ENCODE measurements around the gene RABL6.
A peak's percentile ranks its signal among the peaks of the same experiment; 100 is the strongest.
"Not testable (repeated sequence)": the region's sequence is repeated elsewhere in the genome, so short reads cannot be mapped to it uniquely, and the experiment has no call there.

RABL6 gene

GRCh38 chr9:136796775-136797347, 10.9 kb upstream of the RABL6 start:
- DNase-seq, result not testable (repeated sequence)

- DNase-seq, result no peak
These were observed 9.1 kb upstream of the RABL6 start for GRCh38 chr9:136798708-136799078.

DNA sequence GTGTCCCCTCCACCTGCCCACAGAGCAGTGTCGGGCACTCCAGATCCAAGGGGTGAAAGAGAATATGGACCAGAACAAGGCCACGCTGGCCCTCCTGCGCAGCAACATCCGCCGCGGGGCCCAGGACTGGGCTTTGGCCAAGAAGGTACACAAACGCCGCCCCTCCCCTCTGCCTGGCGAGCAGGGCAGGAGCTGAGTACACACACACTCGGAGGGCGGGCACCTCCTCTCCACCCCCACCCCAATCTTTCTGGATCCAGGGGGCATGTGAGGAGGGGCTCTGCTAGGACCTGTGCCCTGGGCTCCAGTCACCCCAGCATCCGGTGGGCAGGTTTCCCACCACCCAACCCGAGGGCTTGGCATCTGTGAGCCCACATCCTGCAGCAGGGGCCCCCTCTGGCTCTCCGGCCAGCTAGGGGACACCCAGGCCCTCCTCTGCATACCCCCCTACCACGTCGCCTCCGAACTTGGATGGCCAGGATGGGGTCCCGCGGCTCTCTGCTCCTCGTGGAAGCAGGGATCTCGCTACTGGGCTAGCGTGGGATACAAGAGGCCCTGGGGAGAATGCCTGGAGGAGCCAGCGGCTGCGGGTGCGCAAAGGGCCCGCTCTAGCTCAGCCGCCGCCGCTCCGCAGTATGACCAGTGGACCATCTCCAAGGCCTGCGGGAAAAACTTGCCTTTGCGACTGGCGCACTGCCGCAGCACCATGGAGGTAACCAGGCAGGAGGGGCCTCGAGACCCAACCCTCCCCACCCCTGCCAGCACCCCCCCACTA, 8.5 kb upstream of the RABL6 start:
- no peak for DNase-seq

GRCh38 chr9:136799854-136800657, 7.7 kb upstream of the RABL6 start:
- peak; percentile 88 for DNase-seq

- no peak for DNase-seq
These were observed 5.4 kb upstream of the RABL6 start for GRCh38 chr9:136802321-136802720.

DNA sequence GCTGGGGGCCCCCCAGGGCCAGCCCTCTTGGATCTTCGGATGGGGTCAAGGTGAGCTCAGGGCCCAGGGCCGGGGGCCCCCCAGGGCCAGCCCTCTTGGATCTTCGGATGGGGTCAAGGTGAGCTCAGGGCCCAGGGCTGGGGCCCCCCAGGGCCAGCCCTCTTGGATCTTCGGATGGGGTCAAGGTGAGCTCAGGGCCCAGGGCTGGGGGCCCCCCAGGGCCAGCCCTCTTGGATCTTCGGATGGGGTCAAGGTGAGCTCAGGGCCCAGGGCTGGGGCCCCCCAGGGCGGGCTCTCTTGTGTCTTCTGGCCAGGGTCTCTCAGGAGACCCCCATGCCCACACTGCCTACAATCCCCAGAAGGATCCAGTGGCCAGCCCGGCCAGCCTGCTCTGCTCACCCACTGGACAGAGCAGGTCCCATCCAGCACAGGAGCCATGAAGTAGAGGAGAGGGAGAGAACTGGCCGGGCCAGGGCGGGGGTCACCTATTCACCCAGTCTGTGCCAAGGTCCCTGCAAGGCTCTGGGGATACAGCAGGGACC, 4.7 kb upstream of the RABL6 start:
- DNase-seq, result not testable (repeated sequence)

DNA sequence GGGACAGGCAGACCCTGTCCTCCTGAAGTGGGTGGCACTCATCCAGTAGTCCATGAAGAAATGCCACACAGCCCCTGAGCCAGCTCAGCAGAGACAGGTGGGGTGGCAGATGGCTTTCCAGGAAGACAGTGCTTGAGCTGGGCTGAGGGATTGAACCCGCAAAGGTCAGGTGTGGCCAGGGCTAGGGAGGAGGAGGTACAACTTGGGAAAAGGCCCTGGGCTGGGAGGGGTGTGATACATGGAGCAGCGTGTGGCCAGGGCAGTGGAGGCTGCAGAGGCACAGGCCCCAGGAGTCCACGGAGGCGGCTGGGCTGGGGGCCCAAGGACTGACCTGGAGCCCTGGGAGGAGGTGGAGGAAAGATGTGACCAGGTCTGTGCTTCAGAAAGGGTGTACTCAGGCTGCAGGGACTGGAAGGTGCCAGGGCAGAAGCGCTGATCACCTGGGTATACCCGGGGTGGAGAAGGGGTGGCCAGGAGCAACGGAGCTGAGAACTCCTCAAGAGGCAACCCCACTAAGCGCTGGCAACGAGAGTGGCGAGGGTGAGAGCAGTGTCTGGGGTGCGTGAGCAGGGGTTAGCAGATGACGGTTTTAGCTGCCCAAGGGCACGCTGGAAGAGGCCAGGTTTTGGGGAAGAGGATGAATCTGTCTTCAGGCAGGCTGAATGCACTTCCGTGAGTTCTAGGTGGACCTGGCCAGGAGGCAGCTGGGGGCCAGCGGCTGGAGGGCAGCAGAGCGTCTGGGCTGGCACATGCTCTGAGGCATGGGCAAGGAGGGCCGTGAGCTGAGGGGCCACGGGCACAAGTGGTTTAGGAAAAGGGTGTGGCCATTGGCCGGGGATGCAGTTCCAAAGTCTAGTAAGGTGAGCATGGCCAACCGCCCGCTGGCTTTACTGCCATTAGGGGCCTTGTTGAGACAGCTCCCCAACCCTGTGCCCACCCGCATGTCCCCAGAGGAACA, 3.9 kb upstream of the RABL6 start:
- DNase-seq, result no peak

DNA sequence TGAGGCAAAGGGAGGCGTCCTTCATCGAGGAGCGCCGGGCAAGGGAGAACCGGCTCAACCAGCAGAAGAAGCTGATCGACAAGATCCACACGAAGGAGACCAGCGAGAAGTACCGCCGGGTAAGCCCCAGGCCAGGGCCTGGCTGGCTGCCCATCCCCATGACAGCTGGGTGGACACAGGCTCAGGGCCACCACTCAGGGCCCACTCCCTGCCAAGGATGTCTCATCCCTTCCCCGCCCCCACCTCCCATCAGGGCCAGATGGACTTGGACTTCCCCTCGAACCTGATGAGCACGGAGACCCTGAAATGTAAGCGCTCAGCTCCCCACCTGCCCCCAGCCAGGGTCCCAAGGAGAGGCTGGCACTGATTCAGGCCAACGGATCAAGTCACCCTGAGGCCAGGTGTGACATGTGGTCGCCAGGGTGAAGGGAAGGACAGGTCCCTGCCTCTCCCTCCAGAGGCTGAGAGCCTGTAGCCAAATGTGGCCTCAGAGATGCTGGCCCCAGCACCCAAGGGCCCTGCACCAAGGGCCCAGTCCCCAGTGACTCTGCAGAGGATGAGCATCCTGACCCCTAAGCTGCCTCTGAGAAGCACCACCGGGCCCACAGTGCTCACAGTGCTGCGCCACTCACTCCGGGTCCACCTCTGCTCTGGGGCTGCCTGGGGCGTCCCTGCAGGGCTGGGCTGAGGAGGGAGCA, 3.1 kb upstream of the RABL6 start:
- DNase-seq, result no peak

DNA sequence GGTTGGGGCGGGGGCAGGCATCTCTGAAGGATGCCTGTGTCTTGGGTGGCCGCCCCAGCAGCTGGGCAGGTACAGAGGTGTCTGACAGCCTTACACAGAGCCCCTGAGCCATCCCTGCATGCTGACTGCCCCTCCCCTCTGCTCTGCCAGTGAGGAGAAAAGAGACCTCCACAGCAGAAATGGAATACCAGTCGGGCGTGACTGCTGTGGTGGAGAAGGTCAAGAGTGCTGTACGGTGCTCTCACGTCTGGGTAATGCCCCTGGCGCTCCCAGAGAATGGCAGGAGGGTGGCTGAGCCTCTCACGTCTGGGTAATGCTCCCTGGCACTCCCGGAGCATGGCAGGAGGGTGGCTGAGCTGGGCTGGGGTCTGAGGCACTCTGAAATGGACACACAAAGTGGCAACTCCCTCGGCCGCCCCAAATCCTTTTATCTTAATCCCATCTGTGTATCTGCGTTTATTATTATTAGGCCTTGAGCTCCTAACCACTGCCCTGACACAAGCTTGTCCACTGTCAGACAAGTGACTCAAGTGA, 2.5 kb upstream of the RABL6 start:
- DNase-seq, result no peak

DNA sequence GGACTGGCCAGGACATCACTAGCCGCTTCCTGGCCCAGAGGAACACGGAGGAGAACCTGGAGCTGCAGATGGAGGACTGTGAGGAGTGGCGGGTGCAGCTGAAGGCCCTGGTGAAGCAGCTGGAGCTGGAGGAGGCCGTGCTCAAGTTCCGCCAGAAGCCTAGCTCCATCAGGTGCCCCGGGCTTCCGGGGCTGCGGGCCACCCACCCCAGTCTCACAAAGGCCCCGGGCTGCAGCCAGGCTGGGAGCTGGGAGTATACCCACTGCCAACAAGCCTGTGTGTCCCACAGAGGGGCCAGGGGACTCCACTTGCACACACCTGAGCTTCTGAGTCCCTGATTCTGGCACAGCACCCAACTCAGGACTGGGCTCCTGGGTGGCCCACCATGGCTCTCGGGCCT, 1.7 kb upstream of the RABL6 start:
- no peak for DNase-seq

GRCh38 chr9:136806631-136807201, 1.0 kb upstream of the RABL6 start:
- DNase-seq, result no peak

DNA sequence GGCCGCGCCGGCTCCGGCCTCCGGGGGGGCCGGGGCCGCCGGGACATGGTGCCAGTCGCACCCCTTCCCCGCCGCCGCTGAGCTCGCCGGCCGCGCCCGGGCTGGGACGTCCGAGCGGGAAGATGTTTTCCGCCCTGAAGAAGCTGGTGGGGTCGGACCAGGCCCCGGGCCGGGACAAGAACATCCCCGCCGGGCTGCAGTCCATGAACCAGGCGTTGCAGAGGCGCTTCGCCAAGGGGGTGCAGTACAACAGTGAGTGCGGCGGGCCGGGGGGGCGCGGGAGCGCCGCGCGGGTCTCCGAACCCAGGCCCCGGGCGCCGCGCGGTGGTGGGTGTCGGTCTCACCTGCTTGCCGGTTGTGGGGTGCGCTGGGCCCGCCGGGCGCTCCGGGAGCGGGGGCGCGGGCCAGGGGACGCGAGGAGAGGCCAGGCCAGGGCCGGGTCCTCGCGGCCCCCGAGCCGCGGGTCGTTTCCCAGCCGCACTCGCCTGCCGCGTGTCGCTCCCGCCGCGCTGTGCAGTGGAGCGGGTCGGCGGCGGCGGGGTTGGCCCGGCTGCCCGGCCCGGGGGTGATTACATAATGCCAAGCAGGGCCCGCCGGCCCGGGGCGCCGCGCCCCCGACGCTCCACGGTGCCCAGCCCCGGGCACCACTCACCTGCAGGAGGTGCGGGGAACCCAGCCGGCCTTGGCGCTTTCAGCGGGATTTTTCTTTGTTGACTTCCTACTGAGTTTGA, 492 bp downstream of the RABL6 start:
- DNase-seq, result peak; percentile 40

DNA sequence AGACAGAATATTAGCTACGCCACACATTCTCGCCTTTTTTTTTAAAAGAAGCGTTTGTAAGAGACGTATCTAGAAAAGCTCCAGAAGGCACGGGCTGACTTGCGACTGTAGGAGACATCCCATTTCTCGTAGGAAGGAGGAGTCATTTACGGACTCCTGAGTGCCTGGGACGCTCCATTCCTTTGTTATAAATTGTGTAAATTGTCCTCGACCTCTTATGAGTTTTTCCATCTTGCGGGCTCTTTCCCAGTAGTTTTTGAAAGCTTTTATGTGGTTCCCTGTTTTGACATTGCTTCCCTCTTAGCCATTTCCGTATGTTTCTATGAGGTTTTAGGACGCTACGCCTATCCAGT, 1.0 kb downstream of the RABL6 start:
- no peak for DNase-seq

DNA sequence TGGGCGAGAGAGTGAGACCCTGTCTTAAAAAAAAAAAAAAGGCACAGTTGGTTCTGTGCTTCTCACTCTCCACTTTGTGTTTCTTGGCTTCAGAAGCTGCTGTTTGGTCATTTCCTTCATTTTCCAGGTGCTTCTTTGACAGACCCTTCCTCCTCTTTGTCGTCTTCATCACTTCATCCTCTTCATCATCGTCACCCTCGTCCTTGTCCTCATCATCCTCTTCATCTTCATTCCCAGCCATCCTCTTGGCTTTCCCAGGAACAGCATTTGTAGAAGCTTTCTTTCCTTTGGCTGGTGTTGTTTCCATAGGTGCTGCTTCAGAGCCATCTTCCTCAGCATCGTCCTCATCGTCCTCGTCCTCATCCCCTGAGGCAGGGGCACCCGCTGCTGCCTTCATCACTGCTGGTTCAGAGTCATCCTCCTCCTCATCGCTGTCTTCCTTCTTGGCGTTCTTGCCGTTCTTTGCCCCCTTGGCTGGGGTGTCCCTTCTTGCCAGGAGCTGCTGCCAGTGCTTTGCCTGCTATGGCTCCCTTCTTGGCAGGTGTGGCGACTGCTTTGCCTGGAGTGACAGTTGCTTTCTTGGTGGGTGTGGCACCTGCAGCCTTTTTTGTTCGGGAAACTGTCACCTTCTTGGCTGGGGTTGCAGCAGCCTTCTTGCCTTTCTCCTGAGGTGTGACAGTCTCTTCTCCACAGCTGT, 7.1 kb downstream of the RABL6 start:
- no peak for DNase-seq

DNA sequence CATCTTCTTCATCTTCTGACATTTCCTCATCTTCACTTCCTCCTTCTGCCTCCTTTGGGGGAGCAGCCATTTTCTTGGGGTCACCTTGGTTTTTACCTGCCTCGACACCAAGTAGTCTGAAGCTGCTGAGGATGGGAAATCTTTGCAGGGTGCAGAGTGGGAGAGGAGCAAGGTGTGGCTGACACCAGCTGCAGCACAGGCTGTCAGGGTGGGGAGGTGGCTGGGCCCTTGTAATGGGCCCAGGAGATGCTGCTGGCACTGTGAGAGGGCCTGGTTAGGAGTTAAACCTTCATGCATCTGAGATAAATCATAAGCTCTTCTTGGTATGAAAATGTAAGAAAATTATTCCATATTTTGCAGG, 7.7 kb downstream of the RABL6 start:
- no peak for DNase-seq

- DNase-seq, result no peak
These were observed 13.4 kb downstream of the RABL6 start for GRCh38 chr9:136820971-136821825.

DNA sequence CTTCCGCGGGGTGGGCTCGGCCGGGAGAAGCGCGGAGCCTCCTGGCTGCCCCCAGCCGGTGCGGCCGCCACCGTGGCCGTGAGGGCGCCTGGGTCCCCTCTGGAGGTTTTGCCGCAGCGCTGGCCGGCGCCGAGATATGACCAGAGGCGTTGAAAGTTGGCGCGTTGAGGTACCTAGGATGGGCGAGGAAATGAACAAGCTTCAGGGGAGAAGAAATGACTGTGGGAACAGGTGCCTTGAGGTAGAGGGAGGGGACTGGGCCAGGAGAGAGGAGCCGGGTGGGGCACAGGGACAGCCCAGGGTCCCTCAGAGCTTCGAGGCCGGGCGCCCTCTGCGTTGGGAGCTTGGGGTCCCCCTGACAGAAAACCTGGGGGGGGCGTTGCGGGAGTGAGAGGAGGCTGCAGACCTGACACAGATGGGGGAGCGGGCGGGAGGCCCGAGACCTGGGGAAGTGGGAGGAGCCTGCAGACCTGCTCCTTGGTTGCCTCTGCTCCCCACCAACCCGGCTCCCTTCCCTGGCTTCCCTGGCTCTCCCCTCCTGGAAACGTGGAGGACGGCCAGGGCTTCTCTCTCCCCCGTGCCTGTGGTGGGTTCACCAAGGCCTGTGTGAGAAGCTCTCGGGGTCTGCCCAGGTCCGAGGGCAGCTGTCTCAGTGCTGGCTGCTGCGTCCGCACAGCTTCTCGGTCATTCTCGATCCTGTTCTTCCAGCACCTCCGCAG, 14.2 kb downstream of the RABL6 start:
- DNase-seq, result no peak

All from activated CD4-positive, alpha-beta T cell treated with anti-CD3 and anti-CD28 coated beads, Interleukin-2, Interleukin-6, amounts not matched to agents 100 ng/mL and 50 ng/mL, durations not matched to agents 16 hours and 8 hours (primary cell).